Common myeloid progenitor, CD34-positive (primary cell): ENCODE results near the gene MORC3. TPM values are rescaled to one million over a fixed set of nuclear protein-coding genes. Genes with fewer than 3 reads are reported as not detected.
A peak's percentile ranks its signal among the peaks of the same experiment; 100 is the strongest.
"Not testable (repeated sequence)": the region's sequence is repeated elsewhere in the genome, so short reads cannot be mapped to it uniquely, and the experiment has no call there.

ENCODE experiments used
- CTCF ChIA-PET: fragments of 350-600 bp; sonication (Branson Sonifier 250); formaldehyde crosslinking; loops from one replicate; lab custom pipeline; 2021; ENCODE audit warnings: antibody characterized with exemption; lab: Charles Lee
- POLR2A ChIA-PET: fragments of 350-600 bp; sonication (Branson Sonifier 250); formaldehyde crosslinking; loops from one replicate; lab custom pipeline; 2021; ENCODE audit warnings: antibody characterized with exemption; lab: Charles Lee
- DNase-seq, 3 donors: peaks; one replicate each; pipeline versions ENCODE4 v3.0.0 to v3.0.0-alpha.2; 2013
- H3K27ac ChIP-seq, 2 experiments: 1 replicate in 1 of 2; 2 replicates in 1 of 2; pipeline ENCODE4 v1.7.0; 2013; ENCODE audit warnings: inconsistent platforms in 2 of 2, low read length in 2 of 2, mild to moderate bottlenecking in 2 of 2, low read depth in 1 of 2, moderate library complexity in 1 of 2; ENCODE audit not compliant: severe bottlenecking in 2 of 2, insufficient read depth in 1 of 2, poor library complexity in 1 of 2
- H3K27me3 ChIP-seq, 5 experiments: replicated peaks in 2 of 5; 1 replicate in 3 of 5; 2 replicates in 2 of 5; pipeline versions ENCODE4 v1.6.1 to v1.7.0; 2013; ENCODE audit warnings: low read length in 4 of 5, mild to moderate bottlenecking in 2 of 5, moderate library complexity in 2 of 5, inconsistent platforms in 1 of 5; ENCODE audit not compliant: insufficient read depth in 5 of 5, control insufficient read depth in 4 of 5
- H3K36me3 ChIP-seq, 4 experiments: 1 replicate in 2 of 4; 2 replicates in 2 of 4; pipeline versions ENCODE4 v1.6.1 to v1.7.0; 2013; ENCODE audit warnings: low read length in 3 of 4, control low read depth in 1 of 4, mild to moderate bottlenecking in 1 of 4; ENCODE audit not compliant: control insufficient read depth in 4 of 4, insufficient read depth in 4 of 4
- H3K4me1 ChIP-seq, 4 experiments: 1 replicate in 3 of 4; 2 replicates in 1 of 4; pipeline versions ENCODE4 v1.6.1 to v1.7.1; 2013; ENCODE audit warnings: low read length in 3 of 4, mild to moderate bottlenecking in 3 of 4, control low read depth in 1 of 4, inconsistent platforms in 1 of 4, moderate library complexity in 1 of 4; ENCODE audit not compliant: control insufficient read depth in 4 of 4, insufficient read depth in 4 of 4; ENCODE audit errors: control extremely low read depth in 1 of 4
- H3K4me3 ChIP-seq, 7 experiments: 1 replicate in 4 of 7; 2 replicates in 3 of 7; pipeline versions ENCODE4 v1.5.1 to v1.7.0; 2013; ENCODE audit warnings: mild to moderate bottlenecking in 7 of 7, low read length in 6 of 7, moderate library complexity in 6 of 7, inconsistent platforms in 2 of 7, low read depth in 2 of 7, control low read depth in 1 of 7; ENCODE audit not compliant: insufficient read depth in 4 of 7, control insufficient read depth in 1 of 7; ENCODE audit errors: extremely low read depth in 1 of 7
- H3K9me3 ChIP-seq, 5 experiments: 1 replicate in 4 of 5; 2 replicates in 1 of 5; pipeline versions ENCODE4 v1.6.1 to v1.7.1; 2013; ENCODE audit warnings: low read length in 4 of 5, mild to moderate bottlenecking in 2 of 5, inconsistent platforms in 1 of 5, low read depth in 1 of 5, moderate library complexity in 1 of 5; ENCODE audit not compliant: control insufficient read depth in 4 of 5, insufficient read depth in 2 of 5; ENCODE audit errors: control extremely low read depth in 1 of 5
- WGBS: methylation state at CpG from one replicate; pipeline ENCODE4 v1.1.5; 2013; ENCODE audit not compliant: insufficient coverage; 5-methylcytosine and 5-hydroxymethylcytosine counted together
- polyA plus RNA-seq: library from polyadenylated mRNA; unstranded; fragments of 120-200 nt; gene quantifications from one replicate; pipeline ENCODE4 v1.2.1, GENCODE V29; 2013

The MORC3 gene, protein sequence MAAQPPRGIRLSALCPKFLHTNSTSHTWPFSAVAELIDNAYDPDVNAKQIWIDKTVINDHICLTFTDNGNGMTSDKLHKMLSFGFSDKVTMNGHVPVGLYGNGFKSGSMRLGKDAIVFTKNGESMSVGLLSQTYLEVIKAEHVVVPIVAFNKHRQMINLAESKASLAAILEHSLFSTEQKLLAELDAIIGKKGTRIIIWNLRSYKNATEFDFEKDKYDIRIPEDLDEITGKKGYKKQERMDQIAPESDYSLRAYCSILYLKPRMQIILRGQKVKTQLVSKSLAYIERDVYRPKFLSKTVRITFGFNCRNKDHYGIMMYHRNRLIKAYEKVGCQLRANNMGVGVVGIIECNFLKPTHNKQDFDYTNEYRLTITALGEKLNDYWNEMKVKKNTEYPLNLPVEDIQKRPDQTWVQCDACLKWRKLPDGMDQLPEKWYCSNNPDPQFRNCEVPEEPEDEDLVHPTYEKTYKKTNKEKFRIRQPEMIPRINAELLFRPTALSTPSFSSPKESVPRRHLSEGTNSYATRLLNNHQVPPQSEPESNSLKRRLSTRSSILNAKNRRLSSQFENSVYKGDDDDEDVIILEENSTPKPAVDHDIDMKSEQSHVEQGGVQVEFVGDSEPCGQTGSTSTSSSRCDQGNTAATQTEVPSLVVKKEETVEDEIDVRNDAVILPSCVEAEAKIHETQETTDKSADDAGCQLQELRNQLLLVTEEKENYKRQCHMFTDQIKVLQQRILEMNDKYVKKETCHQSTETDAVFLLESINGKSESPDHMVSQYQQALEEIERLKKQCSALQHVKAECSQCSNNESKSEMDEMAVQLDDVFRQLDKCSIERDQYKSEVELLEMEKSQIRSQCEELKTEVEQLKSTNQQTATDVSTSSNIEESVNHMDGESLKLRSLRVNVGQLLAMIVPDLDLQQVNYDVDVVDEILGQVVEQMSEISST
- 39.6 TPM for polyA plus RNA-seq

DNA sequence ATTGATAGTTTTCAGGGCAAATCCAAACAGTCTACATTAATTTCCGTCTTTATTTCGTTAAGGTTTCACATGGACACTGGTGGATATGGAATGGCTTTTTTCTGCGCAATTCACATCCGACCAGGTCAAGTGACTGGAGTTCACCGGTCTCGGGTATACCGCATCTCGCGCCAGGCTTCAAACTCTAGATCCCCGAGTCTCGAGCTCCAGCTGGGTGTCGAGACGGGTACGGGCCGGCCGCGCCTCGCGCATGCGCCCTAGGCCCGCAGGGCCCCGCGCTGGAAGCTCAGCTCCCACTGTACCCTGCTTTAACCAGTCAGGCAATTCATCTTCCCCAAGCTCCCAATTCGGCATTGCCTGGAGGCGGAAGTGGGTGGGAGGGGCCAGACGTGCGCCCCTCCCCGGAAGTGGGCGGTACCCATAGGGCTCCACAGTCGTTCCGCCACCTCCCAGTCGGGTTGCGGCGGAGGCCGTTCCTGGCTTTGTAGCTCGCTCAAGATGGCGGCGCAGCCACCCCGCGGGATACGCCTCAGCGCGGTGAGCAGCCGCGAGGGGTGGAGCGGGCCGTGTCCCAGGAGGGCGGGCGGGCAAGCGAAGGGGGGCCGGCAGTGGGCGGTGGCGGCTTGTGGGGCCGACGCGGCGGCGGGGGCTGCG lies at the start of gene MORC3:
Gene MORC3, plus strand, starts transcription at position 431 of the 654 bp plus-strand sequence. Its CDS starts 68 bp downstream, at position 499.
- WGBS, result 0% methylated on average over 47 of the region's 59 CpGs
- peak within 1 kb of the TSS; percentile 77 to 92 for H3K27ac ChIP-seq
- H3K4me1 ChIP-seq, result peaks cover 21 to 32% (median 21%) of the 10 kb centered on the region in 4 experiments
- ChIA-PET POLR2A (interaction anchor here (0.7 to 2.0 kb wide), 5 partner anchors 12 to 169 kb away, joined by 3 to 16 read pairs (median 3); no protein-coding TSS in a partner anchor), CTCF (interaction anchor here (0.5 to 1.1 kb wide), 4 partner anchors 9 to 165 kb away, joined by 3 to 4 read pairs (median 3); no protein-coding TSS in a partner anchor)
- DNase-seq, result peak; percentile 99 to 100 (median 99)
- H3K36me3 ChIP-seq, result peaks cover 0 to 4% (median 3%) of the 10 kb centered on the region in 4 experiments
- H3K27me3 ChIP-seq, result no peaks in the 10 kb centered on the region
- peak within 1 kb of the TSS; percentile 83 to 99 (median 94) for H3K4me3 ChIP-seq
- H3K9me3 ChIP-seq, result peaks cover 0 to 4% (median 2%) of the 10 kb centered on the region in 5 experiments

DNA sequence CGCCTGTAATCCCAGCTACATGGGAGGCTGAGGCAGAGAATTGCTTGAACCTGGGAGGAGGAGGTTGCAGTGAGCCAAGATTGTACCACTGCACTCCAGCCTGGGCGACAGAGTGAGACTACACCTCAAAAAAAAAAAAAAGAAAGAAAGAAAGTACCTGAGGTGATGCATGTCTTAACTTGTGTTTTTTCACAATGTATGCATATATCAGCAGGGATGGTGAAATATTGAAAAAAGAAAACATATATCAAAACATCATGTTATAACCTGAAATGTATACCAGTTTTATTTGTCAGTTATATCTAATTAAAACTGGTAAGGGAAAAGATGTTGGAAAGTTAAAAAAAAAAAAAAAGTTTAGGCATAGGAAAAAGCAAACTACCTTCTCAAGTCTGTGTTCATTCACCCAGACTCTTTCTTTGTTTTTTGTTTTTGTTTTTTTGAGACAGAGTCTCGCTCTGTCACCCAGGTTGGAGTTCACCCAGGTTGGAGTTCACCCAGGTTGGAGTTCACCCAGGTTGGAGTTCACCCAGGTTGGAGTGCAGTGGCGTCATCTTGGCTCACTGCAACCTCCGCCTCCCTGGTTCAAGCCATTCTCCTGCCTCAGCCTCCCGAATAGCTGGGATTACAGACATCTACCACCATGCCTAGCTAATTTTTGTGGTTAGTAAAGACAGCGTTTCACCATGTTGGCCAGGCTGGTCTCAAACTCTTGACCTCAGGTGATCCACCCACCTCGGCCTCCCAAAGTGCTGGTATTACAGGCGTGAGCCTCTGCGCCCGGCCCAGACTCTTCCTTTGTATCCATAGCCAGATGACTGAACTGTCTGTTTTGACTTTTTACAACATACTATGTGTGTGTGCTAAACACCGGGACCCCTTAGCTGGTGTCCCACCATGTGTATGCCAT lies 49.0 kb upstream of the MORC3 start:
- H3K27ac ChIP-seq, CTCF ChIA-PET, POLR2A ChIA-PET, H3K4me3 ChIP-seq, DNase-seq, H3K4me1 ChIP-seq, H3K27me3 ChIP-seq: not testable (repeated sequence)
- Histone ChIP-seq H3K36me3 (peaks cover 5 to 16% (median 11%) of the 10 kb centered on the region in 4 experiments), H3K9me3 (peaks cover 0 to 11% (median 10%) of the 10 kb centered on the region in 5 experiments)
- 100% methylated on average over 8 of the region's 12 CpGs for WGBS

DNA sequence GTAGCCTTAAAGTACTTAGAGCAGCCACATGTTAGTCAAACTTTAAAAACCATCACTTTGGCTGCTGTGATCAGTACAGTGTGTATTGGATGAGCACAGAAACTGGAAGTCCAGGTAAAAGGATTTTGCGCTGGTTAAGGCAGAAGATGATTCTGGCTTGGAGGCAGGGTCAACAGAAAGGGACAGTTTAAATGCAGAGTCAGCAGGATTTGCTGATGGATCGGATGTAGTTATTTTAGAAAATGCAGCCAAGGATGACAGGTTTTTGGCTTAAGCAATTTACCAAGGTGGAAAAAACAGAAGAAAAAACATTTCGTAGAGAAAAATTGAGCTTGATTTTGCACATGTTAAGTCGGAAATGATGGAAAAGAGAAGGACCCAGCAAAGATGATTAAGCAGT lies 45.9 kb upstream of the MORC3 start:
- Histone ChIP-seq H3K36me3 (peaks cover 11 to 22% (median 14%) of the 10 kb centered on the region in 4 experiments), H3K27me3 (no peaks in the 10 kb centered on the region), H3K27ac (no peak overlapping the region), H3K9me3 (no peaks in the 10 kb centered on the region), H3K4me1 (no peaks in the 10 kb centered on the region), H3K4me3 (no peak overlapping the region)
- ChIA-PET POLR2A (no interaction called here), CTCF (interaction anchor here (1.0 to 1.4 kb wide), 2 partner anchors 18 to 56 kb away, joined by 3 read pairs; no protein-coding TSS in a partner anchor)
- no peak for DNase-seq
- WGBS, result 97% methylated on average over 4 of the region's 4 CpGs

DNA sequence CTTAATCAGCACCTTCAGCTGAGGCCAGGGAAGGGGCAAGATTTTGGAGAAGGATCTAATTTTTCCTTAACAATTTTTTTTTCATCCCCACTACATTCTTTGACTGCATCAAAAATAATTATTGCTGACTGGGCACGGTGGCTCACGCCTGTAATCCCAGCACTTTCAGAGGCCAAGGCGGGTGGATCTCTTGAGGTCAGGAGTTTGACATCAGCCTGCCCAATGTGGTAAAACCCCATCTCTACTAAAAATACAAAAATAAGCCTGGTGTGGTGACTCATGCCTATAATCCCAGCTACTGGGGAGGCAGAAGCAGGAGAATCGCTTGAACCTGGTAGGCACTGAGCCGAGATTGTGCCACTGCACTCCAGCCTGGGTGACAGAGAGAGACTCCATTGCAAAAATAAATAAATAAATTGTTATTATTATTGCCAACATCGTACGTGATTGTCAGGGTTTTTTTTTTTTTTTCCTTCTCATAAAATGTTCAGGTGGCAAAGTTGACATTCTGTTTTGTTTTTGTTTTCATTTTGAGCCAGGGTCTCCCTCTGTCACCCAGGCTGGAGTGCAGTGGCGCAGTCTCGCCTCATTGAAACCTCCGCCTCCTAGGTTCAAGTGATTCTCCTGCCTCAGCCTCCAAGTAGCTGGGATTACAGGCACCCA lies 37.3 kb upstream of the MORC3 start:
- H3K4me1 ChIP-seq, result no peaks in the 10 kb centered on the region
- ChIA-PET POLR2A (no interaction called here), CTCF (no interaction called here)
- no peaks in the 10 kb centered on the region for H3K9me3 ChIP-seq
- H3K27ac ChIP-seq, result no peak overlapping the region
- H3K36me3 ChIP-seq, result peaks cover 10 to 22% (median 20%) of the 10 kb centered on the region in 4 experiments
- 92% methylated on average over 6 of the region's 10 CpGs for WGBS
- no peaks in the 10 kb centered on the region for H3K27me3 ChIP-seq
- H3K4me3 ChIP-seq, result no peak overlapping the region
- no peak for DNase-seq

DNA sequence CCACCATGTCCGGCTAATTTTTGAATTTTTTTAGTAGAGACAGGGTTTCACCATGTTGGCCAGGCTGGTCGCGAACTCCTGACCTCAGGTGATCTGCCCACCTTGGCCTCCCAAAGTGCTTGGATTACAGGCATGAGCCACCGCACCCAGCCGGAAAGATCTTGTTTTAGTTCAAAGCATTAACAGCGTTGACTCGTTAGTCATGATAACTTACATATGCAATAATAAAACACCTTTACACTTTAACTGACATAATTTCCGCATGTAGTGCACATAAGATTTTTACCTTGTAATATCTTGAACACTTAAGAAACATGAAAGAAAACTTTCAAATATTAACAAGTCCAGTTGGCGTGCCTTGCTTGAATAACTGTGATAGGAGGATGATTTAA lies 36.8 kb upstream of the MORC3 start:
- H3K9me3 ChIP-seq, H3K4me3 ChIP-seq, H3K4me1 ChIP-seq, POLR2A ChIA-PET, H3K27ac ChIP-seq, H3K27me3 ChIP-seq, CTCF ChIA-PET, DNase-seq: not testable (repeated sequence)
- WGBS, result 100% methylated on average over 5 of the region's 9 CpGs
- H3K36me3 ChIP-seq, result peaks cover 5 to 19% (median 17%) of the 10 kb centered on the region in 4 experiments
